Right atrium auricular region (tissue), 2 donors: Measurements from ENCODE around the gene GKN1. TPM values are rescaled to one million over a fixed set of nuclear protein-coding genes. Genes with fewer than 3 reads are reported as not detected.

Source experiments
- DNase-seq: peaks from one replicate; pipeline ENCODE4 v3.0.0-alpha.2; 2019; ENCODE audit warnings: low spot score
- H3K27ac ChIP-seq, 2 donors: fragments of 200-600 bp; sonication (generic); 1 replicate in 1 of 2; 2 replicates in 1 of 2; pipeline ENCODE4 v1.5.1; 2016 to 2019
- H3K27me3 ChIP-seq, 2 donors: fragments of 200-600 bp; sonication (generic); one replicate each; pipeline versions ENCODE4 v1.5.1 to v1.6.0; 2017 to 2019
- H3K36me3 ChIP-seq: fragments of 200-600 bp; sonication (generic); one replicate; pipeline ENCODE4 v1.5.1; 2016
- H3K4me1 ChIP-seq, 2 donors: fragments of 200-600 bp; sonication (generic); one replicate each; pipeline versions ENCODE4 v1.5.1 to v1.6.0; 2017 to 2019
- H3K4me3 ChIP-seq, 2 donors: fragments of 200-600 bp; sonication (generic); 1 replicate in 1 of 2; 2 replicates in 1 of 2; pipeline ENCODE4 v1.5.1; 2017 to 2019; ENCODE audit warnings: mild to moderate bottlenecking in 1 of 2, moderate library complexity in 1 of 2
- H3K9me3 ChIP-seq, 2 donors: fragments of 200-600 bp; sonication (generic); one replicate each; pipeline ENCODE4 v1.5.1; 2019
- total RNA-seq, 2 donors: library from RNA; depleted of rRNA; stranded (reverse); fragments of >200 nt; gene quantifications; one replicate each; pipeline ENCODE4 v1.1.0, GENCODE V29; 2016
- TF ChIP-seq, protein P1 (sequence below), 2 donors: fragments of 200-600 bp; sonication (generic); IDR thresholded peaks; one replicate each; pipeline ENCODE4 v1.5.1; 2019; ENCODE audit warnings: antibody characterized with exemption in 2 of 2

Gene GKN1
- total RNA-seq, 2 donors from 2014 or later: not detected

DNA sequence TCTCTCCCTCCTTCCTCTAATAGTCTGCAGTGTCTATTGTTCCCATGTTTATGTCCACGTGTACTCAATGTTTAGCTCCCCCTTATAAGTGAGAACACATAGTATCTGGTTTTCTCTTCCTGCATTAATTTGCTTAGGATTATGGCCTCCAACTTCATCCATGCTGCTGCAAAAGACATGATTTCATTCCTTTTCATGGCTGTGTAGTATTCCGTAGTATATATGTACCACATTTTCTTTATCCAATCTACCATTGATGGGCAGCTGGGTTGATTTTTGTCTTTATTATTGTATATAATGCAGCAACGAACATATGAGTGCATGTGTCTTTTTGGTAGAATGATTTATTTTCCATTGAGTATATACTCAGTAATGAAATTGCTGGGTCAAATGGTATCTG, 35.5 kb upstream of the GKN1 start:
- H3K4me1 ChIP-seq: no peaks in the 10 kb centered on the region
- H3K27me3 ChIP-seq: no peaks in the 10 kb centered on the region
- TF ChIP-seq, protein P1, sequence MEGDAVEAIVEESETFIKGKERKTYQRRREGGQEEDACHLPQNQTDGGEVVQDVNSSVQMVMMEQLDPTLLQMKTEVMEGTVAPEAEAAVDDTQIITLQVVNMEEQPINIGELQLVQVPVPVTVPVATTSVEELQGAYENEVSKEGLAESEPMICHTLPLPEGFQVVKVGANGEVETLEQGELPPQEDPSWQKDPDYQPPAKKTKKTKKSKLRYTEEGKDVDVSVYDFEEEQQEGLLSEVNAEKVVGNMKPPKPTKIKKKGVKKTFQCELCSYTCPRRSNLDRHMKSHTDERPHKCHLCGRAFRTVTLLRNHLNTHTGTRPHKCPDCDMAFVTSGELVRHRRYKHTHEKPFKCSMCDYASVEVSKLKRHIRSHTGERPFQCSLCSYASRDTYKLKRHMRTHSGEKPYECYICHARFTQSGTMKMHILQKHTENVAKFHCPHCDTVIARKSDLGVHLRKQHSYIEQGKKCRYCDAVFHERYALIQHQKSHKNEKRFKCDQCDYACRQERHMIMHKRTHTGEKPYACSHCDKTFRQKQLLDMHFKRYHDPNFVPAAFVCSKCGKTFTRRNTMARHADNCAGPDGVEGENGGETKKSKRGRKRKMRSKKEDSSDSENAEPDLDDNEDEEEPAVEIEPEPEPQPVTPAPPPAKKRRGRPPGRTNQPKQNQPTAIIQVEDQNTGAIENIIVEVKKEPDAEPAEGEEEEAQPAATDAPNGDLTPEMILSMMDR (IDR thresholded peaks at IDR 0.05): no peak
- H3K36me3 ChIP-seq: no peaks in the 10 kb centered on the region
- H3K27ac ChIP-seq: no peak overlapping the region
- no peak overlapping the region for H3K4me3 ChIP-seq
- DNase-seq: no peak
- peaks cover 0 to 4% of the 10 kb centered on the region in 2 donors for H3K9me3 ChIP-seq

- Histone ChIP-seq H3K27ac (no peak overlapping the region), H3K27me3 (no peaks in the 10 kb centered on the region), H3K4me1 (no peaks in the 10 kb centered on the region), H3K9me3 (peaks cover 0 to 4% of the 10 kb centered on the region in 2 donors), H3K4me3 (no peak overlapping the region), H3K36me3 (no peaks in the 10 kb centered on the region)
- no peak for DNase-seq
- TF ChIP-seq, protein P1 (IDR thresholded peaks at IDR 0.05): no peak
Observed at GRCh38 chr2:68939962-68940361, 34.5 kb upstream of the GKN1 start.

- H3K4me3 ChIP-seq: no peak overlapping the region
- H3K36me3 ChIP-seq: no peaks in the 10 kb centered on the region
- H3K4me1 ChIP-seq: no peaks in the 10 kb centered on the region
- H3K27ac ChIP-seq: no peak overlapping the region
- TF ChIP-seq, protein P1 (IDR thresholded peaks at IDR 0.05): no peak
- peaks cover 0 to 4% of the 10 kb centered on the region in 2 donors for H3K9me3 ChIP-seq
- no peaks in the 10 kb centered on the region for H3K27me3 ChIP-seq
- DNase-seq: no peak
Observed at GRCh38 chr2:68940369-68940768, 34.1 kb upstream of the GKN1 start.

DNA sequence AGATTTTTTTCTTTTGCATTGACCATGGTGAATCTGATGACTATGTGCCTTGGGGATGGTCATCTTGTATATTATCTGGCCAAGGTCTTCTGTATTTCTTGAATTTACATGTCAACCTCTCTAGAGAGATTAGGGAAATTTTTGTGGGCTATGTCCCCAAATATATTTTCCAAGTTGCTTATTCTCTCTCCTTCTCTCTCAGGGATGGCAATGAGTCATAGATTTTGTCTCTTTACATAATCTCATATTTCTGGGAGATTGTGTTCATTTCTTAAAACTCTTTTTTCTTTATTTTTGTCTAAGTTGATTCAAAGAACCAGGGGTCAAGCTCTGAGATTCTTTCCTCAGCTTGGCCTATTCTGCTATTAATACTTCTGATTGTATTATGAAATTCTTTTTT, 31.6 kb upstream of the GKN1 start:
- H3K4me1 ChIP-seq: no peaks in the 10 kb centered on the region
- H3K4me3 ChIP-seq: no peak overlapping the region
- DNase-seq: no peak
- H3K27ac ChIP-seq: no peak overlapping the region
- TF ChIP-seq, protein P1 (IDR thresholded peaks at IDR 0.05): no peak
- H3K27me3 ChIP-seq: no peaks in the 10 kb centered on the region
- H3K9me3 ChIP-seq: peaks cover 0 to 4% of the 10 kb centered on the region in 2 donors
- no peaks in the 10 kb centered on the region for H3K36me3 ChIP-seq

GRCh38 chr2:68943581-68944568, 30.6 kb upstream of the GKN1 start:
- TF ChIP-seq, protein P1 (IDR thresholded peaks at IDR 0.05): peak; percentile 71 to 88
- no peaks in the 10 kb centered on the region for H3K27me3 ChIP-seq
- DNase-seq: no peak
- peaks cover 0 to 4% of the 10 kb centered on the region in 2 donors for H3K9me3 ChIP-seq
- no peaks in the 10 kb centered on the region for H3K4me1 ChIP-seq
- no peak overlapping the region for H3K4me3 ChIP-seq
- H3K27ac ChIP-seq: no peak overlapping the region
- H3K36me3 ChIP-seq: no peaks in the 10 kb centered on the region
